ENCODE measurements around the gene ZNF410. TPM values are rescaled to one million over a fixed set of nuclear protein-coding genes. Genes with fewer than 3 reads are reported as not detected.

Gene ZNF410, protein sequence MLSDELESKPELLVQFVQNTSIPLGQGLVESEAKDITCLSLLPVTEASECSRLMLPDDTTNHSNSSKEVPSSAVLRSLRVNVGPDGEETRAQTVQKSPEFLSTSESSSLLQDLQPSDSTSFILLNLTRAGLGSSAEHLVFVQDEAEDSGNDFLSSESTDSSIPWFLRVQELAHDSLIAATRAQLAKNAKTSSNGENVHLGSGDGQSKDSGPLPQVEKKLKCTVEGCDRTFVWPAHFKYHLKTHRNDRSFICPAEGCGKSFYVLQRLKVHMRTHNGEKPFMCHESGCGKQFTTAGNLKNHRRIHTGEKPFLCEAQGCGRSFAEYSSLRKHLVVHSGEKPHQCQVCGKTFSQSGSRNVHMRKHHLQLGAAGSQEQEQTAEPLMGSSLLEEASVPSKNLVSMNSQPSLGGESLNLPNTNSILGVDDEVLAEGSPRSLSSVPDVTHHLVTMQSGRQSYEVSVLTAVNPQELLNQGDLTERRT
- total RNA-seq (2021; fragmentation: NEBNext Ultra II Directional; extraction: Animal tissue kit (Norgen Biotek cat#: 25700)), result 18.9 and 19.1 TPM in 2 replicates
- polyA plus RNA-seq (2011; rRNA removed), result 6.3 and 11.2 TPM in 2 replicates
- 12.3 TPM for polyA plus RNA-seq (2011; cell fraction: cytosol; rRNA removed)
- 15.2 TPM for polyA plus RNA-seq (2011; cell fraction: nucleus; rRNA removed)
- 14.9 to 16.8 TPM (median 15.9 TPM) in 4 replicates for polyA plus RNA-seq (2012, experiment 1 of 2)
- polyA plus RNA-seq (2012, experiment 2 of 2), result 3.3 TPM
- 7.4 TPM for polyA plus RNA-seq (2013, experiment 1 of 2)
- polyA plus RNA-seq (2013, experiment 2 of 2), result 8.0 TPM
- polyA minus RNA-seq (2011; rRNA and poly(A)+ RNA removed), result 24.5 and 25.8 TPM in 2 replicates
- 8.9 TPM for polyA minus RNA-seq (2011; cell fraction: cytosol; rRNA and poly(A)+ RNA removed)
- polyA minus RNA-seq (2011; cell fraction: nucleus; rRNA and poly(A)+ RNA removed), result 26.8 TPM
- long read RNA-seq, experiment 1, partial matches to known transcripts, result 5 of 13 reads
- long read RNA-seq, experiment 1, other reads (novel, unspliced or antisense), result 5 of 13 reads
- long read RNA-seq, experiment 2, transcript ZNF410-211 (12 exons, 2,601 nt), result major isoform, 17 of 37 reads
- long read RNA-seq, experiment 2, transcript ZNF410-201 (11 exons, 2,293 nt), result minor isoform, 8 of 37 reads
- long read RNA-seq, experiment 2, partial matches to known transcripts, result 2 of 37 reads
- long read RNA-seq, experiment 2, other reads (novel, unspliced or antisense), result 10 of 37 reads

DNA sequence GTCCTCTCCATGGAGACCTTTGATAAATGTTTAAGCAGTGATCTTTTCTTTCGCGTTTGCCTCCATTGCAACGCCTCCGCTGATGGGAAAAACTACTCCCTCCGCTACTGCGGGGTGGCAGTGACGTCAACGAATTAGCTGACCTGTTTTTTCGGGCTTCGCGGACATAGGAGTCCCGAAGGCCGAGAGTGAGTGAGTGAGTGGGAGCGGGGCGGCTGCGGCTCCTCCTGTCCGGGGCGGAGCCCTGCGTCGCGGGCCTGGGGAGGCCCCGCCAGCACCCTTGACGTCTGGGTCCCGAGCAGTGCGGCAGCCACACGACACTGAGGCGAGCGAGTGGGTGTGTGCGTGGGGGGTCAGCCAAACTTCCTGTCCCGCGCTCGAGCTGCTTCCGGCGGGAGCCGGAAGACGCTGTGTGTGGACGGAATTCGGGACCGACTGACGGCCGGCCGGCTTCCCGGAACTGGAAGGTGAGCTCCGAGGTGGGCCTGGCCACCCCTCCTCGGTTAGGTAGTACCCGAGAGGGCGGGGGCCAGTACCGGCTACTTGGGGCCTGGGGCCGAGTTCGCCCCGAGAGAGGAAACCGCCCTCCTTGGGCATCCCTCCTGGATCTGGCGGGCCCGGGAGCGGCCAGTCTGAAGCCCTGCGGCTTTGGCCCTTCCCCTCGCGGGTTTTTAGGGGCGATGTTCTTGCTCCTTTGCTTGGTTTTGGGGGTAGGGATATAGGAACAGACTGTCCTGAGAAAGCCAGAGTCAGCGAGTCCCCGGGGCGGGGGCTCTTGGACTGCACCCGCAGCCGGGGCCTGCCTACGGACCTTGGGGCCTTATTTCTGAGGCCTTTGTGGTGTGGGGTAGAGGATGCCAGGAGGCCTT, at the start of gene ZNF410:
TSS of gene ZNF410 (plus strand) at position 411 of the 869 bp plus-strand sequence. CDS start 5,317 bp downstream, outside the sequence.
- H3K9ac ChIP-seq (replicated peaks in 1 of 4; ENCODE audit: extremely low read depth in 1 of 4, low read depth in 3 of 4, low read length in 3 of 4), result peak within 1 kb of the TSS; percentile 46 to 93 (median 84)
- peak within 1 kb of the TSS; percentile 68 to 94 for H3K4me2 ChIP-seq (ENCODE audit: insufficient read depth in 1 of 2, low read depth in 2 of 2, low read length in 2 of 2)
- H2AFZ ChIP-seq (ENCODE audit: low read length), result peak within 1 kb of the TSS; percentile 66
- H3K4me1 ChIP-seq (replicated peaks in 1 of 4; ENCODE audit: control insufficient read depth in 3 of 4, insufficient read depth in 4 of 4, low read length in 3 of 4), result peaks cover 0 to 2% (median 0%) of the 10 kb centered on the region in 4 experiments; a peak in 1 of 7 replicates
- H3K27me3 ChIP-seq (replicated peaks in 1 of 4; ENCODE audit: control insufficient read depth in 3 of 4, extremely low read depth in 1 of 4, insufficient read depth in 3 of 4, low read length in 3 of 4), result no peaks in the 10 kb centered on the region
- peak within 1 kb of the TSS; percentile 78 for H3K18ac ChIP-seq (ENCODE audit: extremely low read depth, low read length)
- H3K79me2 ChIP-seq (ENCODE audit: control insufficient read depth in 1 of 2, insufficient read depth in 2 of 2, low read length in 2 of 2), result peaks cover 3 to 39% of the 10 kb centered on the region in 2 experiments; a peak in 3 of 4 replicates
- H2AK5ac ChIP-seq (ENCODE audit: low read depth, low read length), result no peak within 1 kb of the TSS
- DNase-seq (ENCODE audit: low read depth in 1 of 2, low spot score in 2 of 2) (peak; percentile 70 to 86), FAIRE-seq (peak; percentile 58)
- peak within 1 kb of the TSS; percentile 35 for H2BK5ac ChIP-seq (ENCODE audit: low read depth, low read length)
- no peak within 1 kb of the TSS for H2BK12ac ChIP-seq (ENCODE audit: low read depth, low read length)
- H4K91ac ChIP-seq (replicated peaks; ENCODE audit: insufficient read length, low read length), result no peak within 1 kb of the TSS
- peaks cover 0 to 4% (median 0%) of the 10 kb centered on the region in 4 experiments; a peak in 2 of 8 replicates for H3K36me3 ChIP-seq (ENCODE audit: control insufficient read depth in 2 of 4, insufficient read depth in 4 of 4, low read length in 3 of 4)
- H4K8ac ChIP-seq (ENCODE audit: extremely low read depth, insufficient read depth, low read length), result peak within 1 kb of the TSS; percentile 90
- H3K23me2 ChIP-seq (ENCODE audit: low read depth, low read length), result peaks cover 10% of the 10 kb centered on the region
- H3K14ac ChIP-seq (ENCODE audit: insufficient read length), result no peak within 1 kb of the TSS
- 1% methylated on average over 41 of the region's 65 CpGs; no CpG with 5 or more reads in 1 of the 2 experiments for WGBS, 2 experiments (ENCODE audit: extremely low coverage in 1 of 2, insufficient coverage in 1 of 2, insufficient read length in 1 of 2, insufficient replicate concordance in 2 of 2, low coverage in 1 of 2, low lambda C conversion rate in 2 of 2, missing lambda C conversion rate in 1 of 2)
- no peaks in the 10 kb centered on the region for H4K20me1 ChIP-seq (replicated peaks in 1 of 2; ENCODE audit: control insufficient read depth in 1 of 2, insufficient read depth in 2 of 2, low read length in 2 of 2)
- H3K56ac ChIP-seq (replicated peaks; ENCODE audit: insufficient read length, low read depth, low read length), result peak within 1 kb of the TSS; percentile 42
- H4K5ac ChIP-seq (ENCODE audit: insufficient read length, low read depth, low read length), result peak within 1 kb of the TSS; percentile 28
- CTCF ChIA-PET (ENCODE audit: partially characterized antibody), result interaction anchor here (0.6 to 1.5 kb wide), 3 partner anchors 21 to 316 kb away, joined by 3 to 4 read pairs (median 3); no protein-coding TSS in a partner anchor
- no peak within 1 kb of the TSS for H2BK20ac ChIP-seq (ENCODE audit: low read length)
- peak within 1 kb of the TSS; percentile 65; the same call in 1 of the 2 replicates for H3K27ac ChIP-seq (ENCODE audit: low read depth, low read length)
- H2BK120ac ChIP-seq (replicated peaks; ENCODE audit: low read depth, low read length), result no peak within 1 kb of the TSS
- POLR2A ChIA-PET (ENCODE audit: partially characterized antibody), result interaction anchor here (0.6 to 2.7 kb wide), 17 partner anchors 9 to 297 kb away, joined by 3 to 18 read pairs (median 3); partner anchors contain the start of genes ACOT6, COQ6, FAM161B and PTGR2
- H3K4ac ChIP-seq (replicated peaks; ENCODE audit: insufficient read length, low read depth, low read length), result no peak within 1 kb of the TSS
- H3K9me3 ChIP-seq (ENCODE audit: insufficient read depth in 2 of 2, low read depth in 1 of 2, low read length in 1 of 2), result no peaks in the 10 kb centered on the region
- no peak within 1 kb of the TSS for H3K23ac ChIP-seq (ENCODE audit: insufficient read length)
- no peaks in the 10 kb centered on the region for H3K79me1 ChIP-seq (ENCODE audit: low read depth, low read length)
- no peak within 1 kb of the TSS for H2BK15ac ChIP-seq (ENCODE audit: low read length)
- H3K4me3 ChIP-seq (ENCODE audit: extremely low read depth in 1 of 4, insufficient read depth in 2 of 4, low read depth in 3 of 4, low read length in 4 of 4), result peak within 1 kb of the TSS; percentile 90 to 98 (median 93)
- TF ChIP-seq BACH1 (IDR thresholded peaks at IDR 0.05; ENCODE audit: low read length), result peak; percentile 74; the same call in 1 of the 2 replicates
- peak; percentile 71 for TF ChIP-seq POLR2AphosphoS5 (IDR thresholded peaks at IDR 0.05; ENCODE audit: low read depth, low read length)
- TF ChIP-seq CTBP2 (IDR thresholded peaks at IDR 0.05; ENCODE audit: borderline replicate concordance, insufficient read depth, insufficient read length, low read length), result peak; percentile 65
- TF ChIP-seq SP4 (IDR thresholded peaks at IDR 0.05; ENCODE audit: low read length), result no peak
- peak; percentile 89 for TF ChIP-seq GABPA (IDR thresholded peaks at IDR 0.05; ENCODE audit: borderline replicate concordance, insufficient read depth, low read length)

All from H1 (cell line).